Activated T-cell treated with anti-CD3 and anti-CD28 coated beads, Interleukin-2, amount 50 U/mL, for 1 hour (primary cell): Measurements from ENCODE around the gene PPP6R3.
"Not testable (repeated sequence)": the region's sequence is repeated elsewhere in the genome, so short reads cannot be mapped to it uniquely, and the experiment has no call there.

ENCODE experiments used
- DNase-seq: peaks from one replicate; pipeline ENCODE4 v3.0.0-alpha.2; 2020

PPP6R3 gene

GRCh38 chr11:68531129-68531693 lies 70.7 kb downstream of the PPP6R3 start:
- DNase-seq, result no peak

GRCh38 chr11:68532727-68533369 lies 72.3 kb downstream of the PPP6R3 start:
- DNase-seq, result no peak

GRCh38 chr11:68533945-68534344 lies 73.4 kb downstream of the PPP6R3 start:
- DNase-seq, result no peak

- DNase-seq, result no peak
Measured at GRCh38 chr11:68535098-68535497, 74.5 kb downstream of the PPP6R3 start.

- no peak for DNase-seq
Measured at GRCh38 chr11:68536706-68537105, 76.2 kb downstream of the PPP6R3 start.

GRCh38 chr11:68538025-68538424 lies 77.5 kb downstream of the PPP6R3 start:
- DNase-seq, result no peak

- no peak for DNase-seq
Measured at GRCh38 chr11:68539395-68539794, 78.8 kb downstream of the PPP6R3 start.

- DNase-seq, result not testable (repeated sequence)
Measured at GRCh38 chr11:68540504-68540903, 80.0 kb downstream of the PPP6R3 start.

- no peak for DNase-seq
Measured at GRCh38 chr11:68541116-68541515, 80.6 kb downstream of the PPP6R3 start.

GRCh38 chr11:68541991-68542390 lies 81.4 kb downstream of the PPP6R3 start:
- DNase-seq, result no peak

- no peak for DNase-seq
Measured at GRCh38 chr11:68542617-68543016, 82.1 kb downstream of the PPP6R3 start.

GRCh38 chr11:68543594-68543993 lies 83.0 kb downstream of the PPP6R3 start:
- DNase-seq, result no peak

GRCh38 chr11:68545347-68545746 lies 84.8 kb downstream of the PPP6R3 start:
- DNase-seq, result no peak

GRCh38 chr11:68545796-68546195 lies 85.2 kb downstream of the PPP6R3 start:
- DNase-seq, result no peak

- no peak for DNase-seq
Measured at GRCh38 chr11:68546555-68546954, 86.0 kb downstream of the PPP6R3 start.

GRCh38 chr11:68549789-68550484 lies 89.4 kb downstream of the PPP6R3 start:
- no peak for DNase-seq

- DNase-seq, result no peak
Measured at GRCh38 chr11:68550485-68550817, 89.9 kb downstream of the PPP6R3 start.

GRCh38 chr11:68551223-68551622 lies 90.7 kb downstream of the PPP6R3 start:
- no peak for DNase-seq

GRCh38 chr11:68551777-68552176 lies 91.2 kb downstream of the PPP6R3 start:
- DNase-seq, result no peak

- no peak for DNase-seq
Measured at GRCh38 chr11:68552542-68552941, 92.0 kb downstream of the PPP6R3 start.

- no peak for DNase-seq
Measured at GRCh38 chr11:68560216-68560615, 99.7 kb downstream of the PPP6R3 start.

GRCh38 chr11:68563454-68563853 lies 102.9 kb downstream of the PPP6R3 start:
- DNase-seq, result no peak

- no peak for DNase-seq
Measured at GRCh38 chr11:68564261-68564660, 103.7 kb downstream of the PPP6R3 start.

GRCh38 chr11:68565768-68566167 lies 105.2 kb downstream of the PPP6R3 start:
- DNase-seq, result no peak

- DNase-seq, result no peak
Measured at GRCh38 chr11:68567553-68567952, 107.0 kb downstream of the PPP6R3 start.
